Activated CD4-positive, alpha-beta memory T cell treated with anti-CD3 and anti-CD28 coated beads for 36 hours (primary cell): ENCODE data around the gene LRRFIP1. TPM values are rescaled to one million over a fixed set of nuclear protein-coding genes. Genes with fewer than 3 reads are reported as not detected.
"Not testable (repeated sequence)": the region's sequence is repeated elsewhere in the genome, so short reads cannot be mapped to it uniquely, and the experiment has no call there.

Source experiments
- CTCF ChIA-PET: fragments of 350-600 bp; sonication (Branson Sonifier 250); formaldehyde crosslinking; loops from one replicate; lab custom pipeline; 2021; ENCODE audit warnings: antibody characterized with exemption, inconsistent platforms; lab: Charles Lee
- POLR2A ChIA-PET: fragments of 350-600 bp; sonication (Branson Sonifier 250); formaldehyde crosslinking; loops from one replicate; lab custom pipeline; 2021; ENCODE audit warnings: antibody characterized with exemption; lab: Charles Lee
- DNase-seq: peaks from one replicate; pipeline ENCODE4 v3.0.0-alpha.2; 2020
- H3K27ac Mint-ChIP-seq: one replicate; pipeline ENCODE4 v1.8.0; 2021; ENCODE audit warnings: mixed read lengths
- H3K27me3 Mint-ChIP-seq: one replicate; pipeline ENCODE4 v1.8.0; 2021; ENCODE audit warnings: mixed read lengths
- H3K36me3 Mint-ChIP-seq: one replicate; pipeline ENCODE4 v1.8.0; 2021; ENCODE audit warnings: mixed read lengths
- H3K4me1 Mint-ChIP-seq: one replicate; pipeline ENCODE4 v1.8.0; 2021; ENCODE audit warnings: low read depth, mixed read lengths
- H3K4me3 Mint-ChIP-seq: one replicate; pipeline ENCODE4 v1.8.0; 2021; ENCODE audit warnings: mild to moderate bottlenecking, mixed read lengths
- H3K9me3 Mint-ChIP-seq: one replicate; pipeline ENCODE4 v1.8.0; 2021; ENCODE audit warnings: mixed read lengths
- intact Hi-C: fragments of 100-400 bp; cut with micrococcal nuclease; formaldehyde crosslinking; loops from one replicate; pipeline ENCODE4 v1.15.1; 2023
- total RNA-seq, 2 experiments: library from RNA; stranded (reverse); gene quantifications; one replicate each; pipeline ENCODE4 v1.2.3, GENCODE V29; 2021

The LRRFIP1 gene
- total RNA-seq, 2 experiments from 2014 or later: 238 to 240 TPM

DNA sequence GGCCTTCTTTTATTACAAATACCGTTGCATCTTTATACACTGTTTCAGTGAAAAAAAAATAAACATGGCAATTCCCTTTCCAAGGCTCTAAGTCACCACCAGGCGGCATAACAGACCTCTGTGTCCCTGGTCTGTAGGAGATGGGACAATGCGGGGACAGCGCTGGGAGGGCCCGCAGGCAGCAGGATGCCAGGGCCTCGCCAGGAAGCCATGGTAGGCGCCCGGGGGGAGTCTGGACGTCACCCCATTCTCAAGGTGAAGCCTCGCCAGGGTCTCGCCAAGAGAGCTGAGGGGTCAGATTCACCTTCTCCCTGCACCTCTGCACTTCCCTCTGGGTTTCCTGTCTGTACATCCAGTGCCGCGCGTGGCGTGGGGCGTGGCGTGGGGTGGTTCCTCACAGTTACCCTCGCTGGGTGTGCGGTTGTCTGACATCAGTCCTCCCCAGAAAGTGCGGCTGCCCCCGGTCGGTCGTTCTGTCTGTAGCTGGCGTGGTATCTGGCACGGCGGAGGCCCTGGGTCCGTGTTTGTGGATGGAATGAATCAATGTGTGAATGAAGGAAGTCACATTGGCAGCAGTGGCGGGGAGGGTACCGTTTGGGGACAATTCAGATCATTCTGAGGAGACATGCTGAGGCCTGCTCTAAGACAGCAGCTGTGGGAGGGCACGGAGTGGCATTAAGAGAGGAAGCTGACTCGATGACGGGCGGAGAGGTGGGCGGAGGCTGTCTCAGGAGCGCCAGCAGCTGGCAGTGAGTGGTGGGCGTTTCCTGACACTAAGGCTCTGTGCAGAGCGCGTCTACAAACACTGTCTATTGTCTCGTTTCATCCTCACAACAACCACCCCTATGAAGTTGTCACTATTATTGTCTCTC, 46.0 kb downstream of the LRRFIP1 start:
- H3K36me3 Mint-ChIP-seq: no peaks in the 10 kb centered on the region
- H3K4me3 Mint-ChIP-seq: peak overlapping the region; percentile 78
- H3K27ac Mint-ChIP-seq: peak overlapping the region; percentile 90
- no peaks in the 10 kb centered on the region for H3K9me3 Mint-ChIP-seq
- no peaks in the 10 kb centered on the region for H3K27me3 Mint-ChIP-seq
- CTCF ChIA-PET: interaction anchor here (0.8 to 9.2 kb wide), 28 partner anchors 9 to 589 kb away, joined by 3 to 192 read pairs (median 6); no protein-coding TSS in a partner anchor
- H3K4me1 Mint-ChIP-seq: peaks cover 44% of the 10 kb centered on the region
- DNase-seq: peak; percentile 94
- intact Hi-C loops: loop anchor here (1.0 to 5.0 kb wide), 10 partner anchors 14 to 294 kb away; partner anchors contain the start of gene UBE2F
- POLR2A ChIA-PET: interaction anchor here (0.5 to 8.0 kb wide), 10 partner anchors 17 to 226 kb away, joined by 3 to 169 read pairs (median 10); no protein-coding TSS in a partner anchor

DNA sequence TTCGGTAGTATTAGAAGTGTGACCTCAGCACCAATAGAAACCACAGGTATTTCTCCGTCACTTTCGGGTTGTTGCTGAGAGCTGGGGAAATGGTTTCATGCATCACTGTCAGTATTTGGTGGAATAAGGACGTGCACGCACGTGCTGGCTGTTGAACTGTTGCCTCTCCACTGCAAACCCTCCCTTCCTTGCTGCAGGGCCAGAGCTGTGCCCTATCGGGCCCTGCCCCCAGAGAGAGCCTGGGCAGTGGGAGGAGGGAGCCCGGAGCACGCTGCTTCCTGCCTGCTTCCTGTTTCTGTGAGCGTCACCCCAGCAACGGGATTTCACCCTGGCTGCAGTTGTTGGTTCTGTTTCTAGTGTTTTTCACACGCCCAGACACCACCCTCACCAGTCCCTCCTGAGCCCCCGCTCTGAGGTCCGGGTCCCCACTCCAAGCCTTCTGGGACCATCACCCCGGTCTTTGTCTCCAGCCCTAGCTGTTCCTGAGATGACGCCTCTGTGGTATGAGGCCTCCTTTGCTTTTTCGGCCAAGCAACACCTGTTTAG, 47.4 kb downstream of the LRRFIP1 start:
- intact Hi-C loops: loop anchor here (5.0 kb wide), 2 partner anchors 73 to 292 kb away; partner anchors contain the start of gene UBE2F
- peak; percentile 88 for DNase-seq
- no peaks in the 10 kb centered on the region for H3K36me3 Mint-ChIP-seq
- H3K4me3 Mint-ChIP-seq: peak overlapping the region; percentile 78
- ChIA-PET CTCF (interaction anchor here (0.7 to 9.2 kb wide), 9 partner anchors 10 to 162 kb away, joined by 3 to 192 read pairs (median 30); no protein-coding TSS in a partner anchor), POLR2A (interaction anchor here (1.6 to 8.0 kb wide), 7 partner anchors 16 to 58 kb away, joined by 4 to 169 read pairs (median 18); no protein-coding TSS in a partner anchor)
- no peaks in the 10 kb centered on the region for H3K9me3 Mint-ChIP-seq
- H3K27me3 Mint-ChIP-seq: no peaks in the 10 kb centered on the region
- peak overlapping the region; percentile 86 for H3K27ac Mint-ChIP-seq
- H3K4me1 Mint-ChIP-seq: peaks cover 44% of the 10 kb centered on the region

DNA sequence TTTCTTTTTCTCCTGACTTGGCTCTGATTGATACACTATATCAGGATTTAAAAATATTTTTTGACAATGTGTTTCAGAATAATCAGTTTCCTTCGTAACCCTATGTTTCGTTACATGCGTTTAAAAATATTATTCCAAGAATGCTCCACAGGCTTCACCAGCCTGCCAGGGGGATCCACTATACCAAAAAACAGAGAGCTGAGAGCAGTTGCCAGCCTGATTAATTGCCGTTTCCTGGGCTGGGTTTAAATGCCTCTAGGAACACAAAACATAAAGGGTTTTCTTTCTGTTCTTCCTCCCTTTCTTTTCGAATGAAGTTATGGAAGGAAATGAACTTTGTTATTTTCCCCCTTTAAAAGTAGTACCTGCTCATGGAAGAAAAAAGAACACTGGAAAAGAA, 47.9 kb downstream of the LRRFIP1 start:
- Mint-ChIP-seq H3K36me3 (no peaks in the 10 kb centered on the region), H3K9me3 (no peaks in the 10 kb centered on the region), H3K27ac (peak overlapping the region; percentile 86), H3K4me3 (peak overlapping the region; percentile 78), H3K4me1 (peaks cover 44% of the 10 kb centered on the region), H3K27me3 (no peaks in the 10 kb centered on the region)
- intact Hi-C loops: no loop called here
- no peak for DNase-seq
- ChIA-PET POLR2A (interaction anchor here (1.1 to 8.0 kb wide), 4 partner anchors 16 to 56 kb away, joined by 3 to 169 read pairs (median 16); no protein-coding TSS in a partner anchor), CTCF (interaction anchor here (1.4 to 9.2 kb wide), 4 partner anchors 15 to 162 kb away, joined by 3 to 192 read pairs (median 82); no protein-coding TSS in a partner anchor)

DNA sequence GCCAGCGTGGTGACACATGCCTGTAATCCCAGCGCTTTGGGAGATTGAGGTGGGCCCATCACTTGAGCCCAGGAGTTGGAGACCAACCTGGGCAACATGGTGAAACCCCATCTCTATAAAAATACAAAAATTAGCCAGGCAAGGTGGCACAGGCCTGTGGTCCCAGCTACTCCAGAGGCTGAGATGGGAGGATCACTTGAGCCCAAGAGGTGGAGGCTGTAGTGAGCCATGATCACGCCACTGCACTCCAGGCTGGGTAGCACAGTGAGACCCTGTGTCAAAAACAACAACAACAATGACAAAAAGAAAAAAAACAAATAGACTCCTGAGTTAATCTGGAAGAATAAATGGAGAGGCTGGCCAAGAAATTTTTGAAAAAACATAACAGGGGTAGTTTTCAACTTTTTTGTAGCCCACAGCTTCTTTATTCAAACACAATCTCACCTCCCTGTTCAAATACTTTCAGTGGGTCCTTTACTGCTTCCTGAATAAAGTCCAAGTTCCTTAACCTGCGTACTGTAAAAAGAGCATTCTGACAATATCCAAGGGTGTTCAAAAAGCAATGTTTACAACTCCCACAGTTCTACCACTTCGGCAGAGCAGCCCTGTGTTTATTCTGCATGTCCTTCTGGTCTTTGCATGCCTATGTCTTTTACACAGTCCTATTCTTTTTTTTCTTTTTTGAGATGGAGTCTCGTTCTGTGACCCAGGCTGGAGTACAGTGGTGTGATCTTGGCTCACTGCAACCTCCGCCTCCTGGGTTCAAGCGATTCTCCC, 53.5 kb downstream of the LRRFIP1 start:
- no peaks in the 10 kb centered on the region for H3K9me3 Mint-ChIP-seq

DNA sequence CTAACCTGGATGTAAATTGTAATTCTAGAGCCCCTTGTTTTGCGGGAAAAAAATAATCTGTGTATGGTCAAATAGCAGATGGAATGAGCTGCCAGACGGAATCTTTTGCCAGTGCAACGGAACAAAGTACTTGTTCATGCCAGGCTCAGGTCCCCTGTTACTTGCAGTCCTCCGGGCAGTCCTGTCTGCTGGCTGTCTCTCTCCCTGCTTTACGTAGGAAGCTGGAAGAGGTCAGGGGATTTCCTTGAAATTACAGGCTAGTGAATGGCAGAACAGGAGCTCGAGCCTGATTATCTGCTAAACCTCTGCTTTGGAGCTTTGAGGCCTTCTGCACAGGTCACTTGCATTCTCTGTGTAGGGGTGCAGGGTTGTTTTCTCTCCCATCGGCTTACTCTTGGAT, 54.8 kb downstream of the LRRFIP1 start:
- Mint-ChIP-seq H3K4me3 (no peak overlapping the region), H3K36me3 (no peaks in the 10 kb centered on the region), H3K4me1 (peaks cover 12% of the 10 kb centered on the region), H3K27ac (no peak overlapping the region), H3K9me3 (no peaks in the 10 kb centered on the region), H3K27me3 (no peaks in the 10 kb centered on the region)
- ChIA-PET CTCF (interaction anchor here (0.7 to 1.4 kb wide), 3 partner anchors 9 to 92 kb away, joined by 3 to 8 read pairs (median 4); no protein-coding TSS in a partner anchor), POLR2A (no interaction called here)
- DNase-seq: no peak
- intact Hi-C loops: no loop called here

More for the DNA sequence above, 53.5 kb downstream of the LRRFIP1 start:
- intact Hi-C loops: no loop called here
- Mint-ChIP-seq H3K36me3 (no peaks in the 10 kb centered on the region), H3K27ac (no peak overlapping the region), H3K4me3 (peak overlapping the region; percentile 26), H3K4me1 (peaks cover 13% of the 10 kb centered on the region), H3K27me3 (no peaks in the 10 kb centered on the region)
- ChIA-PET CTCF (no interaction called here), POLR2A (no interaction called here)
- DNase-seq: no peak

DNA sequence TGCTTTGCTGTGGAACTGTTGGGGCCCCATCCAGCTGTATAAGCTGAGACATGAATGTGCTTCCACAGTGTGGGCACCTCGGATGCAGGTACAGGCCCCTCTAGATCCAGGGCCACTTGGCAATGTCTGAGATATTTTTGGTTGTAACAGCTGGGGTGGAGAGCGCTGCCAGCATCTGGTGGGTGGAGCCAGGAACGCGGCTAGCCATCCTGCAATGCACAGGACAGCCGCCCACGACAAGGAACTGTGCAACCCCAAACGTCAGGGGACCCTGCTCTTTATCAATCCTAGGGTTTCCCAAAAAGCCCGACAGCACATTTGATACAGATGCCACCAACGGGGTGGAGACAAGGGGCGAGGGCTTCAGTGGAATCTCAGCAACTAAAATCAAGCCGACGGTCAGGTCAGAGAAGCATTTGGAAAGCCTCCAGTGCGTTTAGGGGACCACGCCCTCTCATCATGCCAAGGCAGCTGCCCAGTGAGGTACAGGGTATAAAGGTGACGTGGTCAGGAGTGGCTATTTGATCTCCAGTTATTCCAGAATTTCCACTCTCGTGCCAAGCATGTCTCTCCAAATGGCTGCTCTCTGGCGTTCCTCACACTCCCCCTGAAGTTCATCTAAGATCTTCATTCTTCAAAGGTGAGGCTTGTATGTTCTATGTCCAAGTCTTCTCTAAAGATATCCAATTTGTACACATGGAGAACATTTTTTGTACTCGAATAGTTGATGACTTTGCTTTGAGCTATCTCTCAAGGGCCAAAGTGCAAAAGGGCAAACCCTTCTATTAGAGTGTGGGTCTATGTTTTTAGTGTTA, 55.7 kb downstream of the LRRFIP1 start:
- ChIA-PET POLR2A (interaction anchor here (0.6 to 1.8 kb wide), 2 partner anchors 18 to 37 kb away, joined by 5 to 6 read pairs; no protein-coding TSS in a partner anchor), CTCF (interaction anchor here (1.3 to 3.1 kb wide), 4 partner anchors 9 to 92 kb away, joined by 3 to 13 read pairs (median 6); no protein-coding TSS in a partner anchor)
- H3K27ac Mint-ChIP-seq: no peak overlapping the region
- no peaks in the 10 kb centered on the region for H3K27me3 Mint-ChIP-seq
- intact Hi-C loops: no loop called here
- H3K4me1 Mint-ChIP-seq: peaks cover 20% of the 10 kb centered on the region
- H3K36me3 Mint-ChIP-seq: no peaks in the 10 kb centered on the region
- H3K9me3 Mint-ChIP-seq: no peaks in the 10 kb centered on the region
- no peak overlapping the region for H3K4me3 Mint-ChIP-seq
- no peak for DNase-seq

DNA sequence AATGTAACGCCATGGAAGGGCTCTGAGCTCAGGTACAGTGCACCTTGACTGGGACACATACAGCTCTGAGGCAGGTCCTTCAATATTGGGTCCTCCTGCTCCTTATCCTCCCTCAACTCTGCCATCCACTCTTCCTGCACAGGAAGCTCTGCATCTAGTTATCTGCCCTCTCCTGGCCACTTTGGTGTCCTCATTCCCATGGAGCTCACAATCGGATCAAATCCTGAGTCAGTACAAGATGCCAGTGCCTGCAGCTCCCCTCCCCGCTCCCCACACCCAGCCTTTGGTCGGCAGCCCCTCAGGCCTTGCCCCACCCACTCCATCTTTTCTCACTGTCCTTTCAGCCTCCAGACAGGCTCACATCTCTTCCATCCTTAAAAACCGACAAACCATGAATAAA, 58.0 kb downstream of the LRRFIP1 start:
- ChIA-PET POLR2A (no interaction called here), CTCF (interaction anchor here (2.0 to 3.1 kb wide), 2 partner anchors 12 to 60 kb away, joined by 8 to 13 read pairs; no protein-coding TSS in a partner anchor)
- peak; percentile 7 for DNase-seq
- Mint-ChIP-seq H3K4me3 (no peak overlapping the region), H3K9me3 (no peaks in the 10 kb centered on the region), H3K27ac (no peak overlapping the region), H3K36me3 (no peaks in the 10 kb centered on the region), H3K27me3 (no peaks in the 10 kb centered on the region), H3K4me1 (peaks cover 41% of the 10 kb centered on the region)
- intact Hi-C loops: loop anchor here (5.0 kb wide), 1 partner anchor 602 kb away; the partner anchor contains the start of gene PER2

DNA sequence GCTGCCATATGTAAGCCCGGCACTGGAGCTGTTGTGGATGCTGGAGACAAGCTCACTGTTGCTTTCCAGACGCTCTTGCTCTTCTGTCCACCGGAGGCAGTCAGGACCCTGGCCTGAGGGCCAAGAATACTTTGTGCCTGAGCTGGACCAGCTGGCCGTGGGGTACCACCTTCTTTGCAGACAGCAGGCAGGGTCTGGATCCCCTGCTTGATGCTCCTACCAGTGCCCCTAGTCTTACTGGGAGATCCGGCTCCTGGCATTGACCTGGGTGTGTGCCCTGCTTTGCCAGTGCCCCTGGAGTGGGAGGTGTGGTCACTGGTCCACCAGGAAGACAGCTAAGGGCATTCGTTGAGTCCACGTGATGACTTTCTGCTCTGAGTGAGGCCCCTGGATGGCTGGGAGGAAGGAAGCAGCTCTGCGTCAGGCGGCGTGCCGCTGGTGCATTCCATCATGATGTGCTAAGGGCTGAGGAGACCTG, 59.3 kb downstream of the LRRFIP1 start:
- peaks cover 45% of the 10 kb centered on the region for H3K4me1 Mint-ChIP-seq
- intact Hi-C loops: loop anchor here (1.0 to 5.0 kb wide), 3 partner anchors 13 to 601 kb away; partner anchors contain the start of gene PER2
- H3K27ac Mint-ChIP-seq: peak overlapping the region; percentile 38
- H3K36me3 Mint-ChIP-seq: no peaks in the 10 kb centered on the region
- H3K4me3 Mint-ChIP-seq: no peak overlapping the region
- no peaks in the 10 kb centered on the region for H3K27me3 Mint-ChIP-seq
- no peak for DNase-seq
- no peaks in the 10 kb centered on the region for H3K9me3 Mint-ChIP-seq
- ChIA-PET CTCF (interaction anchor here (1.1 to 9.1 kb wide), 4 partner anchors 9 to 89 kb away, joined by 3 to 99 read pairs (median 16); no protein-coding TSS in a partner anchor), POLR2A (interaction anchor here (0.6 to 9.1 kb wide), 4 partner anchors 11 to 46 kb away, joined by 3 to 169 read pairs (median 10); no protein-coding TSS in a partner anchor)

DNA sequence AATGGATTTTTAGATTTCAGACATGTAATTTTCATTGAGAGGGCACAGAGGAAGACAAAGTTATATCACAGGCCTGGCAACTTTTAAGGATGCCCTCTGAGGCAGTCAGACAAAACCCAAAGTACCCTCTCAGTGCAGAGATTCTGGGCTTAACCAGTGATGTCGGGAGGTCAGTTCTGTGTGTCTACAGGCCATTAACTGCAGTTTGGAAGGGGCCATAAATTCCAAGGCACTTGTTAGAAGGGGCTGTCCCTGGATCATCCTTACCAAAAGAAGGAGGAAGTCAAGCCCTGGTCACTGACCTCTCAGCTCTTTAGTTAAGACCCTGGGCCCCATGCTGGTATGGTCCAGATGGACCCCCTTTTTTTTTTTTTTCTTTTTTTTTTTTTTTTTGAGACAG, 60.7 kb downstream of the LRRFIP1 start:
- POLR2A ChIA-PET: interaction anchor here (1.5 to 9.1 kb wide), 4 partner anchors 9 to 15 kb away, joined by 5 to 169 read pairs (median 12); no protein-coding TSS in a partner anchor

DNA sequence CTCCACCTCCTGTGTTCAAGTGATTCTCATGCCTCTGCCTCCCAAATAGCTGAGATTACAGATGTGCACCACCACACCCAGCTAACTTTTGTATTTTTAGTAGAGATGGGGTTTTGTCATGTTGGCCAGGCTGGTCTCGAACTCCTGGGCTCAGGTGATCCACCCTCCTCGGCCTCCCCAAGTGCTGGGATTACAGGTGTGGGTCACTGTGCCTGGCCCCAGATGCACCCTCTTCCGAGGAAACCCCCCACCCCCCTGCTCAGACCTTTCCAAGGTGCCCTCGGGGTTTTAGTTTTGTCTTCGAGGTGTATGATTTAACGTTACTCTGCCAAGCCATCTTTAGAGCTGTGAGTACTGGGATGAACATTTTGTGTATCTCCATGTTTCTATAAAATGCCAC, 61.2 kb downstream of the LRRFIP1 start:
- DNase-seq, H3K9me3 Mint-ChIP-seq, H3K27me3 Mint-ChIP-seq, H3K36me3 Mint-ChIP-seq, H3K4me3 Mint-ChIP-seq: not testable (repeated sequence)
- Mint-ChIP-seq H3K4me1 (peaks cover 45% of the 10 kb centered on the region), H3K27ac (peak overlapping the region; percentile 76)
- intact Hi-C loops: loop anchor here (5.0 kb wide), 1 partner anchor 599 kb away; the partner anchor contains the start of gene PER2
- ChIA-PET POLR2A (interaction anchor here (2.5 to 9.1 kb wide), 2 partner anchors 14 kb away, joined by 8 to 169 read pairs; no protein-coding TSS in a partner anchor), CTCF (interaction anchor here (0.6 to 9.1 kb wide), 4 partner anchors 11 to 117 kb away, joined by 3 to 99 read pairs (median 16); no protein-coding TSS in a partner anchor)

More for the DNA sequence above, 60.7 kb downstream of the LRRFIP1 start:
- CTCF ChIA-PET: interaction anchor here (1.2 to 9.1 kb wide), 3 partner anchors 15 to 116 kb away, joined by 3 to 99 read pairs (median 28); no protein-coding TSS in a partner anchor
- Mint-ChIP-seq H3K36me3 (peaks cover under 1% of the 10 kb centered on the region), H3K4me3 (peak overlapping the region; percentile 41), H3K9me3 (no peaks in the 10 kb centered on the region), H3K27me3 (no peaks in the 10 kb centered on the region), H3K27ac (peak overlapping the region; percentile 91), H3K4me1 (peaks cover 45% of the 10 kb centered on the region)
- DNase-seq: peak; percentile 8
- intact Hi-C loops: loop anchor here (5.0 kb wide), 1 partner anchor 599 kb away; the partner anchor contains the start of gene PER2
